ENCODE results near the gene TMEM237.

TMEM237 gene

GRCh38 chr2:201642086-201642578 lies 1.2 kb downstream of the TMEM237 start:
- no peak for DNase-seq

DNA sequence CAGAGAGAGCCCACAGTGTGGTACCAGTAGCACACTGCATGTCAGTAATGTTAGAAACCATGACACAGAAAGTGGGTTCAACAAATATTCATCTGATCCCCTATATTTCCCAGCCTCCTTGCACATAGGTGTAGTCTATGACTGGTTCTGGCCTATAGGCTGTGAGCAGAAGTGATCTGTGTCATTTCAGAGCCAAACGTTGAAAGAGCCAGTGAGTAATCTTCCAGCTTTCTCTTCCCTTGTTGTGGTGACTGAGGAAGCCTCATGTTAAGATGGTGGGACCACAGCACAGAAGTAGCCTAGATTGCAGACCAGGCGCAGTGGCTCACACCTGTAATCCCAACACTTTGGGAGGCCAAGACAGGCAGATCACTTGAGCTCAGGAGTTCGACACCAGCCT lies 4.1 kb downstream of the TMEM237 start:
- no peak for DNase-seq

DNA sequence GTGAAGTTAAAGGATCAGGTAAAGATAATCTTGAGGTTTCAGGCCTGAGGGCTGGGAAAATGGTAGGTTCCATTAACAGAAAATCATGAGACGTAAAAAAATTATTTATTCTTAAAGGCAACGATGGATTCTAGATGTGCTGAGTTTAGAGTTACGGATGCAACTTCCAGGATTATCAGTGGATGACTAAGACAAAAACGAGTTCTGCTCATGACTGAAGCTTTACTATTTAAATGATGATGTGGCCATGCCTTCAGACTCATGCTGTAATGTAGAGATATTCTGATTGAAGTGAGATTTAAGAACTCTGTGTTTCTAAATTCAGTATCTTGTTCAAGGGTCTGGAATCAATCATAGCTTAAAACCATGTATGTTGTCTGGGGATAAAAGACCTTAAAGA lies 5.0 kb downstream of the TMEM237 start:
- no peak for DNase-seq

DNA sequence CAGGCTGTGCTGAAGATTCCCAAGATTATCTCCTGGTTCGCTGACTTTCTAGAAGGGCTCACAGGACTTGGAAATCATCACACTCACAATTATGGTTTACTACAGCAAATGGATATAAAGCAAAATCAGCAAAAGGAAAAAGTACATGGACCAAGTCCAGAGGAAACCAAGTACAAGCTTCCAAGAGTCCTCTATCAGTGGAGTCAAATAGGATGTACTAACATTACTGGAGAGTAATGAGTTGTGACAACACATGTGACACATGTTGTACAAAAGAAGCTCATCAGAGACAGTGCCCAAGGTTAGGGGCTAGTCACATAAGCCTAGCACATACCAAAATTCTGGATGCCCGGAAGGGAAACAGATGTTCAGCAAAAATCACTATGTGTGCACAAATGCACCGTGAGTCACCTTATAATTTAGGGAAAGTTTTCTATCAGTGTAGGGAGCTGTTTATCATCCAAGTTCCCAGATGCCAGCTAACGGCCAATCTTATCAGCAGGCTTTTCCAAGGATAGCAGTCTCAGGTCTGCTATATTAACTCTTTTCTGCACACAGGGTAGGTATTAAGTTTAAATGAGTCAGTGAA lies 9.5 kb downstream of the TMEM237 start:
- DNase-seq, result no peak

- DNase-seq, result no peak
These were observed 12.3 kb downstream of the TMEM237 start for GRCh38 chr2:201631041-201631440.

DNA sequence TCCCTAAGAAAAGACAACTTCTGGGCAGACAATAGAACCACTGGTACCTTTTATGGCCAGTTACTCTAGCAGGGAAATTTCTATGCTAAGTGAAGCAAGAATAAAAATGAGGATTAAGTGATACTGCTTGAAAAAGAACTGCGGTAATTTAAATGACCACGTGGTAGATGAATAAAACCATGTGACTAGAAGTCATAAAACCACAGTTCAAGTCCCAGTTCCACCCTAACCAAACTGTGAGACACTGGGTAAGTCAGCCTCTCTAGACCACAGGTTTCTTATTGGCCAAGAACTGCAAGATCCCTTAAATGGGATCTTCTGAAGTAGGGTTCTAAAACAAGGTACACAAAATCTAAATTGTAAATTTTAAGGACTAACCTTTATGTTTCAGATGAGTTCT lies 12.7 kb downstream of the TMEM237 start:
- no peak for DNase-seq

- DNase-seq, result no peak
These were observed 14.8 kb downstream of the TMEM237 start for GRCh38 chr2:201628545-201628944.

DNA sequence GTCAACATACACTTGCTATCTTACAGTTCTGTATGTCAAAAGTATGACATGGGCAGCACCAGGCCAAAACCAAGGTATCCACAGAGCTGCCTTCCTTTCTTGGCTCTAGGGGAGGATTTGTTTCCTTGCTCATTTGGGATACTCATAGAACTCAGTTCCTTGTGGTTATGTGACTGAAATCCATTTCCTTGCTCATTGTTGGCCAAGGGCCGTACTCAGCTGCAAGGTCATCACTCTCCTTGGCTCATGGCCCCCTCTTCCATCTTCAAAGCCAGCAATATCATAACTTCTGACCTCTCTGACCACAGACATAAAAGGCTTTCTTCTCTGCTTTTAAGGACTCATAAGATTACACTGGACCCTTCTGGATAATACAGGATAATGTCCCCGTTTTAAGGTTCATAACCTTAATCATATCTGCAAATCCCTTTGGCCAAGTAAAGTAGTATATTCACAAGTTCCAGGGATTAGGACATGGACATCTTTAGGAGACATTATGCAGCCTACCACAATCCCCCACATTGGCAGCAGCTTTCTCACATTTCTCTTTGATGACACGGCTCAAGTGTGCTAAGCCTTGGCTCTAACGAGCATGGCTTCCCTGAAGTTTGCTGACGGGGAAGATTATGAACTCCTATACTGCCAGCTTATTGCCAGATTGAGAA lies 20.9 kb downstream of the TMEM237 start:
- DNase-seq, result no peak

DNA sequence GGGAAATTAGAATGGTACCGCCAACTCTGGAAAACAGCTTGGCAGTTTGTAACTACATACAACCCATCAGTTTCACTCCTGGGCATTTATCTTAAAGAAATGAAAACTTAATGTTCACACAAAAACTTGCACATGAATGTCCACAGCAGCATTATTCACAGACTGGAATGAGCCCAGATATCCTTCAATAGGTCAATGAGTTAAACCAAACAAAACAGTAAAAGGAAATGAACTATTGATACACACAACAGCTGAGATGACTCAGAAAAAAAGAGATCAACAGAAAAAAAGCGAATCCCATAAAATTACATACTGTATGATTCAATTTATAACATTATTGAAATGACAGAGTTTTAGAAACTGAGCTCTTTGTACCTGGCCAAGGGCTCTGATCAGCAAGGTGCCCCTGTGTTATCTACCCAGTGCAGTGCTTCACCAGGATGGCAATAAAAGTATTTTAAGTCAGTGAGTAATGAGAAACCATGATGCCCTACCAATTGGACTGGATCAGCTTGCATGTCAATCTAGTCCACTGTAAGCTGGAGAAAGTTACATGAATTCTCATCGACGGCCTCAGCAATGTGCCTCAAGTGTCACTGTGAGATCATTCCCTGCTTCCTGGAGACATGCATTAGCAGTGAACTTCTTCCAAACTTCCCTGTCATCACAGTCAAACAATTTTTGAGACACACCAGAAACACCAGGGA lies 21.9 kb downstream of the TMEM237 start:
- no peak for DNase-seq

GRCh38 chr2:201618744-201619662 lies 24.3 kb downstream of the TMEM237 start:
- peak; percentile 88 for DNase-seq

- DNase-seq, result no peak
These were observed 35.3 kb downstream of the TMEM237 start for GRCh38 chr2:201608021-201608420.

GRCh38 chr2:201607568-201607967 lies 35.7 kb downstream of the TMEM237 start:
- DNase-seq, result no peak

DNA sequence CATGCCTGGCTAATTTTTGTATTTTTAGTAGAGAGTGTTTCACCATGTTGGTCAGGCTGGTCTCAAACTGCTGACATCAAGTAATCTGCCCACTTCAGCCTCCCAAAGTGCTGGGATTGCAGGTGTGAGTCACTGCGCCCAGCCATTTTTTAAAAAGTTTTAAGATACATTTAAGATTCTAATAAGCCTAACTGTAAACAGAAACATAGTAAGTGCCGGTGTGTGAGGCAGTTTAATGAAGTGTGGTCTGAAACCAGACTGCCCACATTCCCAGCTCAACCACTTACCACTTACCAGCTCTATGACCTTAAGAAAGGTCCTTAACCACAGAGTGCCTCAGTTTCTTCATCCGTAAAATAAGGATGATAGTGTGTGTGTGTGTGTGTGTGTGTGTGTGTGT lies 42.4 kb downstream of the TMEM237 start:
- no peak for DNase-seq

DNA sequence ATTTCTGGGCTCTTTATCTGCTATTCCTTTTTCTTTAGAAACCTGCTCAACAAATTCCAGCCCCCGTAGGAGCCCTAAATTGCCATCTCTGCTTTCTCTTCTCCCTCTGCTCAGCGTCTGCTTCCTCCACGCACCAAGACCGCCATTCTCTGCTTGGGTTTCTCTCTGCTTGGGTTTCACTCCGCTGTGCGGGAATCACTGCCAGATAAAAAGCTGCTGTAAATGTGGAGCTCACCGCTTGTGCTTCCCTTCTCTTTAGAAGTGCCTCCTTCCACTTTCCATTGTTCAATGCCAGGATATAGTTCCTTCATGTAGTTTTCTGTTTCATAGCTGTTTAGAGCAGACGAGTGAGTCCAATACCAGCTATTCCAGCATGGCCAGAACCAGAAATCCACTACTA lies 45.9 kb downstream of the TMEM237 start:
- DNase-seq, result peak; percentile 37

DNA sequence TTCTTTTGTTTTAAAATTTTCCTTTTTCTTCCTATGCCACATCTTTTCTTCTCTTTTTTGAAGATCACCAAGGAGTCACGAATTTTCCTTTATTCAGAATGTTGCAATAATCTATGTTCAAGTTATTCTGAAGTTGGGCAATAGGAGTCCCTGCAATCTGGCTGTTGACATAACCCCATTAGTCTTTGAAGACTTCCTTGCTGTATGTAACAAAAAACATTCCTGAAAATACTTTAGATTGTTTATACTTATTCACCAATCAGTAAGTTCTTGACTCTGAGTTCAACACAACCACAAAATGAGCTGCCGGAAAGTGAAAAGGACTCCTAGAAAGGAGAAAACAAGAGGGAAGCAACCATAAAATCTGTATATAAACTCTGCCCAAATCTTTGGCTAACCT lies 62.8 kb downstream of the TMEM237 start:
- no peak for DNase-seq

GRCh38 chr2:201579536-201579935 lies 63.8 kb downstream of the TMEM237 start:
- no peak for DNase-seq

GRCh38 chr2:201575971-201576370 lies 67.3 kb downstream of the TMEM237 start:
- no peak for DNase-seq

- DNase-seq, result no peak
These were observed 68.5 kb downstream of the TMEM237 start for GRCh38 chr2:201574766-201575165.

GRCh38 chr2:201572846-201573508 lies 70.3 kb downstream of the TMEM237 start:
- no peak for DNase-seq

Measured in femur (tissue), 1 donor.